ENCODE results near the gene CMC1.
"Not testable (repeated sequence)": the region's sequence is repeated elsewhere in the genome, so short reads cannot be mapped to it uniquely, and the experiment has no call there.

Gene CMC1

DNA sequence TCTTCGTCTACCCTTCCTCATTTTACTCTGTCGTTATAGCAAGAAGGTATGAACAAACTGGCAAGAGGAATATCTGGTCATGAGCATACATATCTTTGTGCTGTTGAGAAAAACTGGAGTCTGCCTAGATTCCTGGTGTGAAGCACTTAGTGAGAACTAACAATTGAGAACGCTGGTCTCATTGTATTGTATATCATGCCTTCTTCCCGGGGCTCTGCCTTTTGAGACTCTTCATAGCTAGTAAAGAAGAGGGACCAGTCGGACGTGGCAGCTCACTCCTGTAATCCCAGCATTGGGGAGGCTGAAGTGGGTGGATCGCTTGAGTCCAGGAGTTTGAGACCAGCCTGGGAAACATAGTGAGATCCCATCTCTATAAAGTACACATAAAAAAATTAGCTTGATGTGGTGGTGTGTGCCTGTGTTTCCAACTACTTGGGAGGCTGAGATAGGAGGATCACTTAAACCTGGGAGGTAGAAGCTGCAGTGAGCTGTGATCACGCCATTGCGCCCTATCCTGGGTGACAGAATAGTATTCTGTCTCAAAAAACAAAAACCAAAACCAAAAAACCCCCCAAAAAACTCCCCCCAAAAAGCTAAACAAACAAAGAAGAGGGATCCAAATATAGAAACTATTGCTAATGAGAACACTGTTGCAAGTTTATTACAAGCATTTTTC is 11.8 kb downstream of the CMC1 start:
- no peak overlapping the region for H3K4me3 ChIP-seq
- H4K20me1 ChIP-seq, result peaks cover 0 to 15% (median 0%) of the 10 kb centered on the region in 11 experiments; a peak in 4 of 22 replicates
- no peak for TF ChIP-seq Cebpa-rat (IDR thresholded peaks at IDR 0.05)
- peaks cover 8 to 35% (median 21%) of the 10 kb centered on the region in 10 experiments; a peak in 18 of 20 replicates for H3K4me1 ChIP-seq
- peaks cover 0 to 25% (median 14%) of the 10 kb centered on the region in 11 experiments; a peak in 14 of 22 replicates for H3K36me3 ChIP-seq
- H3K9ac ChIP-seq, result no peak overlapping the region
- no peak overlapping the region for H3K4me2 ChIP-seq
- peaks cover 0 to 35% (median 11%) of the 10 kb centered on the region in 11 experiments; a peak in 12 of 22 replicates for H3K9me3 ChIP-seq (replicated peaks in 1 of 11)
- no peaks in the 10 kb centered on the region for H3K27me3 ChIP-seq
- no peak overlapping the region for H3K27ac ChIP-seq

DNA sequence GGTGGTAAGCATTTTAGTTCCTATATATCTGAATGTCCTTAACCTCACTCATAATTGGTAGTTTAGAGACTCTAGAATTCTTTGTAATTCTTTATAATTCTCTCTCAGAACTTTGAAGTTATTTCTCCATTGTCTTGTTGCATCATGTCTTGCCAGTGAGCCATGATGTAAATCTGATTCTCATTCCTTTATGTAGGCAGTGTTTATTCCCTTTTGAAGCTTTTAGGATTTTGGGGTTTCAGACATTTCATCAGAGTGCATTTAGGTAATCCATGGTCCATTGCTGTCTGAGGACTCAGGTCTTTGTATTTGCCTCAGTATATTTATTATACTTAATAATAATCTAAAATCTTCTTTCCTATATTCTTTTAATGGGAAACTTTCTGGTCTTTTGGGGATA is 20.6 kb downstream of the CMC1 start:
- Histone ChIP-seq H3K4me3 (no peak overlapping the region), H3K36me3 (peaks cover 27 to 67% (median 42%) of the 10 kb centered on the region in 11 experiments), H3K9me3 (replicated peaks in 1 of 11) (peaks cover 0 to 28% (median 15%) of the 10 kb centered on the region in 11 experiments; a peak in 9 of 22 replicates), H3K27ac (no peak overlapping the region), H3K27me3 (no peaks in the 10 kb centered on the region), H4K20me1 (peaks cover 0 to 10% (median 0%) of the 10 kb centered on the region in 11 experiments; a peak in 2 of 22 replicates), H3K9ac (no peak overlapping the region), H3K4me2 (no peak overlapping the region), H3K4me1 (no peaks in the 10 kb centered on the region)
- no peak for TF ChIP-seq Cebpa-rat (IDR thresholded peaks at IDR 0.05)

DNA sequence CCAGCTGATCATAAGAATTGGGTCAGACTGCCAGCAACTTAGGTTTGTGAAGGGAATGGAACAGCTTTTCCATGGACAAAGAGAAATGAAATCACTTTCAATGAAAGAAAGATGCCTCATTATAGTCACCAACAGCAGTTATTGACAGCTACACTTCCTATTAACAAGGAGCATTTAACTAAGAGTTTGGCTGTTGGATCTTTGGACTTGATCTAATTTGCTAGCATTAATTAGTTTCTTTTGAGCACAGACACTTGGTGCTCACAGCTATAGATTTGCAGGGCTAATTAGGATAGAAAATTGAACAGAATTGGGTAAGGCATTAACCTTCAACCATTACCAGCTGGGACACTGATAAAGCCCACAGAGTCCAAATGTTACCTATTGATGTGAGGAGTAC is 24.2 kb downstream of the CMC1 start:
- no peak overlapping the region for H3K27ac ChIP-seq
- peaks cover 12 to 35% (median 24%) of the 10 kb centered on the region in 11 experiments for H3K9me3 ChIP-seq (replicated peaks in 1 of 11)
- H3K4me2 ChIP-seq, result no peak overlapping the region
- H3K27me3 ChIP-seq, result no peaks in the 10 kb centered on the region
- no peak overlapping the region for H3K4me3 ChIP-seq
- peaks cover 0 to 7% (median 0%) of the 10 kb centered on the region in 11 experiments; a peak in 2 of 22 replicates for H4K20me1 ChIP-seq
- no peak for TF ChIP-seq Cebpa-rat (IDR thresholded peaks at IDR 0.05)
- H3K9ac ChIP-seq, result no peak overlapping the region
- peaks cover 55 to 86% (median 71%) of the 10 kb centered on the region in 11 experiments for H3K36me3 ChIP-seq
- no peaks in the 10 kb centered on the region for H3K4me1 ChIP-seq

DNA sequence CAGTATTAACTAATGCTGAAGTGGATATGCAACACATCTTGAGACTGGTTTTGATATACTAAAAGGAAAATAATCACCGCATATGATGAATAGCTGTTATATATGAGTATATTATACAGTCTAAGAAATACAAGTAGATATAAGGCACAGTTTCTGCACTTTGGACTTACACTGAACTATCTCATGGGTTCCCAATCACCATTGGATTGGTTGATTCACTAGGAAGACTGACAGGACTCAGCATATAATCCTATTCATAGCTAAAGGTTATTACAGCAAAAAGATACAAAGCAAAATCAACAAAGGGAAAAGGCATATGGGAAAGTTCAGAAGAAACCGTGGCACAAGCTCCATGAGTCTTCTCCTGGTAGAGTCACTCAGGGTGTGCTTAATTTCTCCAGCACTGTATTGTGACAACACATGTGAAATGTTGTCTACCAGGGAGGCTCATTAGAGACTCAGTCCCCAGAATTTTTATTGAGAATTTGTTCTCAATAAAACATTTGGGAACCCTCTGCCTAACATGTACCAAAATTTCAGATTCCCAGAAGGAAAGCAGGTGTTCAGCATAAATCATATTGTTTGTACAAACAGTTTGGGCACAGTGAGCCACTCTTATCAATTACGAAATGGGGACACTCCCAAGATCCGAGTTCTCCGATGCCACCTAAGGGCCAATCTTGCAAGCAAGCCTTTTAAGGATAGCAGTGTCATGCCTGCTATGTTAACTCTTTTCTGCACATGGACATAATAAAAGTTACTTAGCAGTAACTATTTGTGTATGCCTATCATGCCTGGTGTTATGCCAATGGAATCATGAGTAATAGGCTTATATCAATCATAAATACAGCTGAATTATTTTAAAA is 26.8 kb downstream of the CMC1 start:
- Histone ChIP-seq H3K4me1 (no peaks in the 10 kb centered on the region), H3K9me3 (replicated peaks in 1 of 11) (peaks cover 37 to 45% (median 43%) of the 10 kb centered on the region in 11 experiments), H3K36me3 (peaks cover 73 to 93% (median 85%) of the 10 kb centered on the region in 11 experiments), H3K27ac (no peak overlapping the region), H3K4me3 (no peak overlapping the region), H4K20me1 (no peaks in the 10 kb centered on the region), H3K27me3 (no peaks in the 10 kb centered on the region), H3K4me2 (no peak overlapping the region), H3K9ac (no peak overlapping the region)
- no peak for TF ChIP-seq Cebpa-rat (IDR thresholded peaks at IDR 0.05)

DNA sequence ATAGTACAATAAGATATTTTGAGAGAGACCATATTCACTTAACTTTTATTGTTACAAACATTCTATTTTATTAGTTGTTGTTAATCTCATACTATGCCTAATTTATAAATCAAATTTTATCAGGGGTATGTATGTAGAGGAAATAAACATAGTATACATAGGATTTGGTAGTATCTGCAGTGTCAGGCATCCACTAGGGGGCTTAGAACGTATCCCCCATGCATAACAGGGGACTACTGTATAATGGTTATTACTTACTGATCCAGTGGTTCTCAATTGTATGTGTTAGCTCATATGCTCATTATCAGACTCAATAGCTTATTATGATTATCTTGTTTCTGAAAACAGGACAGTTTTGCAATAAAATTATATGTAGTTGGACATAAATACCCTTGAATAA is 27.6 kb downstream of the CMC1 start:
- no peak overlapping the region for H3K4me3 ChIP-seq
- H3K4me2 ChIP-seq, result no peak overlapping the region
- no peaks in the 10 kb centered on the region for H3K4me1 ChIP-seq
- H3K9me3 ChIP-seq (replicated peaks in 1 of 11), result peaks cover 45 to 52% (median 50%) of the 10 kb centered on the region in 11 experiments
- peaks cover 73 to 93% (median 85%) of the 10 kb centered on the region in 11 experiments for H3K36me3 ChIP-seq
- no peak overlapping the region for H3K9ac ChIP-seq
- H3K27ac ChIP-seq, result no peak overlapping the region
- TF ChIP-seq Cebpa-rat (IDR thresholded peaks at IDR 0.05), result no peak
- no peaks in the 10 kb centered on the region for H3K27me3 ChIP-seq
- H4K20me1 ChIP-seq, result no peaks in the 10 kb centered on the region

DNA sequence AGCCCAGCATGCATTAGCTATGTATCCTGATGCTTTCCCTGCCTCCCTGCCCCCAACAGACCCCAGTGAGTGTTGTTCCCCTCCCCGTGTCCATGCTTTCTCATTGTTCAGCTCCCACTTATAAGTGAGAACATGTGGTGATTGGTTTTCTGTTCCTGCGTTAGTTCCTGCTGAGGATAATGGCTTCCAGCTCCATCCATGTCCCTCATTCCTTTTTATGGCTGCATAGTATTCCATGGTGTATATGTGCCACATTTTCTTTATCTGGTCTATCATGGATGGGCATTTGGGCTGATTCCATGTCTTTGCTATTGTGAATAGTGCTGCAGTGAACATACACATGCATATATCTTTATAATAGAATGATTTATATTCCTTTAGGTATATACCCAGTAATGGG is 28.5 kb downstream of the CMC1 start:
- H3K36me3 ChIP-seq, result peaks cover 75 to 93% (median 86%) of the 10 kb centered on the region in 11 experiments
- H3K9me3 ChIP-seq (replicated peaks in 1 of 11), result peaks cover 54 to 61% (median 59%) of the 10 kb centered on the region in 11 experiments
- H4K20me1 ChIP-seq, H3K4me1 ChIP-seq, H3K4me2 ChIP-seq, H3K4me3 ChIP-seq, H3K9ac ChIP-seq, H3K27me3 ChIP-seq, H3K27ac ChIP-seq: not testable (repeated sequence)

DNA sequence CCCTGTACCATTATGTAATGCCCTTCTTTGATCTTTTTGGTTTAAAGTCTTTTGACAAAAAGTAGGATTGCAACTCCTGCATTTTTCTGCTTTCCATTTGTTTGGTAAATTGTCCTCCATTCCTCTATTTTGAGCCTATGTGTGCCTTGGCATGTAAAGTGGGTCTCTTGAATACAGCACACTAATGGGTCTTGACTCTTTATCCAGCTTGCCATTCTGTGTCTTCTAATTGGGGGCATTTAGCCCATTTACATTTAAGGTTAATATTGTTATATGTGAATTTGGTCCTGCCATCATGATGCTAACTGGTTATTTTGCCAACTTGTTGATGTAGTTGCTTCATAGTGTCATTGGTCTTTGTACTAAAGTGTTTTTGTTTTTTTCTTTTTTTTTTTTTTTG is 32.4 kb downstream of the CMC1 start:
- Histone ChIP-seq H3K9ac (no peak overlapping the region), H3K4me3 (no peak overlapping the region; a peak in 1 of 20 replicates), H3K4me1 (peaks cover 0 to 20% (median 9%) of the 10 kb centered on the region in 10 experiments; a peak in 17 of 20 replicates), H3K9me3 (replicated peaks in 1 of 11) (peaks cover 66 to 84% (median 71%) of the 10 kb centered on the region in 11 experiments), H3K36me3 (peaks cover 59 to 87% (median 74%) of the 10 kb centered on the region in 11 experiments), H3K27ac (no peak overlapping the region), H3K4me2 (no peak overlapping the region), H4K20me1 (no peaks in the 10 kb centered on the region), H3K27me3 (no peaks in the 10 kb centered on the region)
- no peak for TF ChIP-seq Cebpa-rat (IDR thresholded peaks at IDR 0.05)

DNA sequence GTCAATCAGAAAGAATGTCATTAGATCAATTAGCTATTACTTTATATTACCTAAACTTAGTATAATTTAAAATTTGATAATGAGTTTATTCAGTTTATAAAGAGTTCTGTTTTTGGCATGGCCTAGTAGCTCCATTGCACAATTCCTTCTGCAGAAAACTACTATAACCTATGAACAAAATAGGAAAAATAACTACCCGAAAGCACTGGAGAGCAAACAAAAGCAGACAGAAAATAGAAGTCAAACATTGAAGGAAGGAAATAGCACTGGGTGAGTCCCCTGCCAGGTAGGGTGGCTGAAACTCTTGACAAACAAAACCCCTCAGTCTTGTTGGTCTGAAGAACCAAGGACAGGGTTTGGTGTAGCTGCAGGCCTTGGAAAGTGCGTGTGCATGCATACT is 37.5 kb downstream of the CMC1 start:
- Histone ChIP-seq H3K9ac (no peak overlapping the region), H4K20me1 (no peaks in the 10 kb centered on the region; a peak in 1 of 22 replicates), H3K4me1 (peaks cover 4 to 24% (median 13%) of the 10 kb centered on the region in 10 experiments; a peak in 17 of 20 replicates), H3K36me3 (peaks cover 22 to 66% (median 33%) of the 10 kb centered on the region in 11 experiments), H3K4me2 (peak overlapping the region in 1 of 11 experiments; percentile 19; a peak in 1 of 22 replicates), H3K4me3 (no peak overlapping the region), H3K27ac (no peak overlapping the region), H3K27me3 (no peaks in the 10 kb centered on the region), H3K9me3 (replicated peaks in 1 of 11) (peaks cover 20 to 33% (median 26%) of the 10 kb centered on the region in 11 experiments)
- no peak for TF ChIP-seq Cebpa-rat (IDR thresholded peaks at IDR 0.05)

DNA sequence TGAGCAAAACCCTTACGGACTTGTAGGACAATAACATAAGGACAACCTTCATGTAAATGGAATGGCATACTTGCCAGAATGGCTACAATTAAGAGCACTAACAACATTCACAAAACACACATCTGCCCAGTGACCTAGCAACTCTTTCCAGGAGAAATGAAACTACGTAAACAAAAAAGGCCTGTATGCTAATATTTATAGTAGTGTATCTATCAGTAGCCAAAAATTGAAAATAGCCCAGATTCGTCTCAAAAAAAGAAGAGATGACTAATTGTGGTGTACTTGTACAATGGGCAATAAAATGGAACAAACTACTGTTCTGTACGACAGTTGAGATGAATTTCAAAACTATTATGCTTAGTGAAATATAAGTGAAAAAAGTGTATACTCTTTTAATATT is 38.4 kb downstream of the CMC1 start:
- peaks cover 12 to 25% (median 17%) of the 10 kb centered on the region in 11 experiments for H3K9me3 ChIP-seq (replicated peaks in 1 of 11)
- no peaks in the 10 kb centered on the region; a peak in 1 of 22 replicates for H4K20me1 ChIP-seq
- H3K27me3 ChIP-seq, result no peaks in the 10 kb centered on the region
- no peak overlapping the region for H3K27ac ChIP-seq
- no peak overlapping the region for H3K4me2 ChIP-seq
- no peak overlapping the region for H3K4me3 ChIP-seq
- H3K9ac ChIP-seq, result no peak overlapping the region
- H3K36me3 ChIP-seq, result peaks cover 13 to 58% (median 24%) of the 10 kb centered on the region in 11 experiments
- TF ChIP-seq Cebpa-rat (IDR thresholded peaks at IDR 0.05), result no peak
- peaks cover 4 to 24% (median 13%) of the 10 kb centered on the region in 10 experiments; a peak in 17 of 20 replicates for H3K4me1 ChIP-seq

Measured in BLaER1 treated with 17β-estradiol and CSF1 and Interleukin-3, amounts not matched to agents 10 nM and 100 nM (cell line).